ENCODE data around the gene DRAM1.

The DRAM1 gene

GRCh38 chr12:101891462-101891971 is 14.1 kb downstream of the DRAM1 start:
- peak overlapping the region; percentile 81 for H3K27ac ChIP-seq
- no peak for TF ChIP-seq CTCF (conservative IDR thresholded peaks at IDR 0.05)

- H3K27ac ChIP-seq: peak overlapping the region; percentile 81
- no peak for TF ChIP-seq CTCF (conservative IDR thresholded peaks at IDR 0.05)
Observed at GRCh38 chr12:101892794-101893193, 15.4 kb downstream of the DRAM1 start.

GRCh38 chr12:101901777-101902176 is 24.4 kb downstream of the DRAM1 start:
- 0 out of 2 replicates have a peak overlapping the region, but pooled peaks have one; percentile 32 for H3K27ac ChIP-seq
- no peak for TF ChIP-seq CTCF (conservative IDR thresholded peaks at IDR 0.05)

- no peak for TF ChIP-seq CTCF (conservative IDR thresholded peaks at IDR 0.05)
- H3K27ac ChIP-seq: peak overlapping the region; percentile 32
Observed at GRCh38 chr12:101902641-101903040, 25.3 kb downstream of the DRAM1 start.

GRCh38 chr12:101906226-101906625 is 28.8 kb downstream of the DRAM1 start:
- peak overlapping the region; percentile 11; the same call in 1 of the 2 replicates for H3K27ac ChIP-seq
- TF ChIP-seq CTCF (conservative IDR thresholded peaks at IDR 0.05): no peak

GRCh38 chr12:101908395-101908794 is 31.0 kb downstream of the DRAM1 start:
- TF ChIP-seq CTCF (conservative IDR thresholded peaks at IDR 0.05): no peak
- H3K27ac ChIP-seq: peak overlapping the region; percentile 69; the same call in 1 of the 2 replicates

- TF ChIP-seq CTCF (conservative IDR thresholded peaks at IDR 0.05): no peak
- peak overlapping the region; percentile 69; the same call in 1 of the 2 replicates for H3K27ac ChIP-seq
Observed at GRCh38 chr12:101909646-101910045, 32.3 kb downstream of the DRAM1 start.
